Natural killer cell (primary cell): ENCODE measurements around the gene FAM89B. TPM values are rescaled to one million over a fixed set of nuclear protein-coding genes. Genes with fewer than 3 reads are reported as not detected.

Source experiments
- ATAC-seq, 3 donors: fragments of 150-1000 bp in 2 of 3; fragments of 200-7000 bp in 1 of 3; cut with Tn5 transposase; 1 replicate in 1 of 3; 2 replicates in 2 of 3; pipeline ENCODE4 v1.10.0; 2021; ENCODE audit warnings: mild to moderate bottlenecking in 2 of 3, moderate library complexity in 2 of 3
- DNase-seq, 2 donors: peaks; one replicate each; pipeline versions ENCODE4 v3.0.0 to v3.0.0-alpha.2; 2013 to 2021; ENCODE audit warnings: mixed read lengths in 1 of 2
- H3K27ac ChIP-seq: one replicate; pipeline ENCODE4 v1.5.1; 2013; ENCODE audit warnings: mild to moderate bottlenecking, low read length
- H3K27me3 ChIP-seq: one replicate; pipeline ENCODE4 v1.6.1; 2013; ENCODE audit warnings: low read length; ENCODE audit not compliant: control insufficient read depth, insufficient read depth
- H3K36me3 ChIP-seq: one replicate; pipeline ENCODE4 v1.6.1; 2013; ENCODE audit warnings: low read length; ENCODE audit not compliant: control insufficient read depth, insufficient read depth
- H3K4me1 ChIP-seq: one replicate; pipeline ENCODE4 v1.6.1; 2013; ENCODE audit warnings: low read length; ENCODE audit not compliant: control insufficient read depth, insufficient read depth
- H3K4me3 ChIP-seq: one replicate; pipeline ENCODE4 v1.5.1; 2013; ENCODE audit warnings: low read length
- H3K9me3 ChIP-seq: one replicate; pipeline ENCODE4 v1.6.1; 2013; ENCODE audit warnings: low read length; ENCODE audit not compliant: control insufficient read depth, insufficient read depth
- H3K27ac Mint-ChIP-seq, 2 donors: one replicate each; pipeline ENCODE4 v1.8.0; 2022; ENCODE audit warnings: mild to moderate bottlenecking in 2 of 2, mixed read lengths in 2 of 2, moderate library complexity in 1 of 2
- H3K27me3 Mint-ChIP-seq, 2 donors: one replicate each; pipeline ENCODE4 v1.8.0; 2022; ENCODE audit warnings: low read depth in 2 of 2, mixed read lengths in 2 of 2
- H3K36me3 Mint-ChIP-seq: one replicate; pipeline ENCODE4 v1.8.0; 2022; ENCODE audit warnings: mixed read lengths
- H3K4me1 Mint-ChIP-seq, 2 donors: one replicate each; pipeline ENCODE4 v1.8.0; 2022; ENCODE audit warnings: mixed read lengths in 2 of 2
- H3K4me3 Mint-ChIP-seq: one replicate; pipeline ENCODE4 v1.8.0; 2022; ENCODE audit warnings: mild to moderate bottlenecking, moderate library complexity, mixed read lengths
- H3K9me3 Mint-ChIP-seq, 2 donors: one replicate each; pipeline ENCODE4 v1.8.0; 2022; ENCODE audit warnings: mixed read lengths in 2 of 2
- CTCF ChIP-seq: fragments of 200-600 bp; IDR thresholded peaks from one replicate; pipeline ENCODE4 v1.8.0; 2022; ENCODE audit warnings: antibody characterized with exemption
- WGBS: methylation state at CpG from one replicate; pipeline ENCODE4 v1.1.7; 2013; ENCODE audit warnings: missing lambda C conversion rate; ENCODE audit not compliant: insufficient coverage; 5-methylcytosine and 5-hydroxymethylcytosine counted together
- intact Hi-C: fragments of 100-400 bp; cut with micrococcal nuclease; formaldehyde crosslinking; loops from one replicate; pipeline ENCODE4 v1.14.2; 2022
- total RNA-seq, 4 donors: library from RNA; stranded (reverse); fragments of 120-200 nt in 1 of 4; gene quantifications; one replicate each; pipeline versions ENCODE4 v1.2.3 to v1.2.4, GENCODE V29; 2013 to 2022

FAM89B gene
- total RNA-seq, 3 donors from 2014 or later (not counting 1 experiment from before 2014, with no cell fraction given), result 41.4 to 52.4 (median 44.6) TPM

GRCh38 chr11:65596520-65596919 lies 24.2 kb downstream of the FAM89B start:
- no peak overlapping the region for H3K27ac ChIP-seq
- H3K4me3 Mint-ChIP-seq, result no peak overlapping the region
- H3K27ac Mint-ChIP-seq, result peak overlapping the region in 1 of 2 donors; percentile 24
- H3K4me3 ChIP-seq, result no peak overlapping the region
- TF ChIP-seq CTCF, result no peak
- H3K36me3 ChIP-seq, result peaks cover 32% of the 10 kb centered on the region
- no peaks in the 10 kb centered on the region for H3K27me3 Mint-ChIP-seq
- WGBS, result 89% methylated on average over 6 of the region's 6 CpGs
- ATAC-seq (no peak), DNase-seq (no peak)
- no peaks in the 10 kb centered on the region for H3K9me3 ChIP-seq
- no peaks in the 10 kb centered on the region for H3K27me3 ChIP-seq
- intact Hi-C loops, result no loop called here
- H3K36me3 Mint-ChIP-seq, result no peaks in the 10 kb centered on the region
- H3K4me1 ChIP-seq, result peaks cover 9% of the 10 kb centered on the region
- H3K9me3 Mint-ChIP-seq, result no peaks in the 10 kb centered on the region
- H3K4me1 Mint-ChIP-seq, result peaks cover 0 to 10% of the 10 kb centered on the region in 2 donors

- no peaks in the 10 kb centered on the region for H3K9me3 ChIP-seq
- no peaks in the 10 kb centered on the region for H3K27me3 ChIP-seq
- intact Hi-C loops, result no loop called here
- no peak for ATAC-seq
- Mint-ChIP-seq H3K27me3 (no peaks in the 10 kb centered on the region), H3K27ac (no peak overlapping the region), H3K4me3 (no peak overlapping the region), H3K36me3 (no peaks in the 10 kb centered on the region), H3K9me3 (no peaks in the 10 kb centered on the region), H3K4me1 (peaks cover 0 to 10% of the 10 kb centered on the region in 2 donors)
- H3K4me1 ChIP-seq, result peaks cover 9% of the 10 kb centered on the region
- H3K36me3 ChIP-seq, result peaks cover 21% of the 10 kb centered on the region
- DNase-seq, result no peak
- WGBS, result 96% methylated on average over 16 of the region's 16 CpGs
- no peak overlapping the region for H3K27ac ChIP-seq
- no peak overlapping the region for H3K4me3 ChIP-seq
- no peak for TF ChIP-seq CTCF
These were observed 25.9 kb downstream of the FAM89B start for GRCh38 chr11:65598258-65598699.

DNA sequence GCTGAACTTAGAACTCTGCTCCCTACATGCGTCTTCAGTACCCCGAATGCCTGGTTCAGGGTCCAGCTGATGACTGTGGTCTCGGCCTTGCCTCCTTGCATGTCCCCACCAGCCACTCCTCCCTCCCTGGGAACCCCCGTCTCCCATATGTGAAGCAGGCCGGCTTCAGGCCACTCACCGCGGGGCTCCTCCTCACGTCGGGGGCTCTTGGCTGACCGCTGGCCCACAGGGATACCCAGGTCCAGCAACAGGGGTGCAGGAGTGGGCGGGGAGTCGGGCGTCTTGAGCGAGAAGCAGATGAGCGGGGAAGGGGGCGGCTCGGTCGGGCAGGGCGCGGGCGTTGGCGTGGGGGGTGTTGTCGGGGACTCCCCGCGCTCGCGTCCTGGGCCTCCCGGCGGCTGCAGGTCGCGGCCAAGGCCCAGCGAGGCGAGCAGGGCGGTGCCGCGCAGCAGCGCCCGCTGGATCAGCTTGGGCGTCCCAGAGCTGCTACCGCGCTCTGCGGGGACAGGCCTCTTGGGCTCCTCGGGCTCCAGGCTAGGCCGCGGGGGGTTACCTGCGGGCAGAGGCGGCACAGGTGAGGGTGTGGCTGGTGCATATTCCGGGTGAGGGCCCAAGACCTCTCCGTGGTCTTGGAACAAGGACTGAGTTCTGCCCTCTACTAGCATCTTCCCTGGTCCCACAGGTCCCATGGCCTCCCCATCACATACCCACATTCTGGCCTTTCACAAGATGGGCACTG lies 27.0 kb downstream of the FAM89B start:
- peaks cover 0 to 10% of the 10 kb centered on the region in 2 donors for H3K4me1 Mint-ChIP-seq
- H3K9me3 ChIP-seq, result no peaks in the 10 kb centered on the region
- peaks cover 9% of the 10 kb centered on the region for H3K4me1 ChIP-seq
- H3K27ac ChIP-seq, result no peak overlapping the region
- no peaks in the 10 kb centered on the region for H3K27me3 ChIP-seq
- H3K27me3 Mint-ChIP-seq, result no peaks in the 10 kb centered on the region
- DNase-seq, result no peak
- H3K36me3 Mint-ChIP-seq, result no peaks in the 10 kb centered on the region
- H3K4me3 ChIP-seq, result no peak overlapping the region
- intact Hi-C loops, result no loop called here
- H3K27ac Mint-ChIP-seq, result no peak overlapping the region
- no peak overlapping the region for H3K4me3 Mint-ChIP-seq
- whole genome bisulfite sequencing, result 98% methylated on average over 49 of the region's 49 CpGs
- peaks cover 28% of the 10 kb centered on the region for H3K36me3 ChIP-seq
- no peak for ATAC-seq
- TF ChIP-seq CTCF, result no peak
- H3K9me3 Mint-ChIP-seq, result no peaks in the 10 kb centered on the region

DNA sequence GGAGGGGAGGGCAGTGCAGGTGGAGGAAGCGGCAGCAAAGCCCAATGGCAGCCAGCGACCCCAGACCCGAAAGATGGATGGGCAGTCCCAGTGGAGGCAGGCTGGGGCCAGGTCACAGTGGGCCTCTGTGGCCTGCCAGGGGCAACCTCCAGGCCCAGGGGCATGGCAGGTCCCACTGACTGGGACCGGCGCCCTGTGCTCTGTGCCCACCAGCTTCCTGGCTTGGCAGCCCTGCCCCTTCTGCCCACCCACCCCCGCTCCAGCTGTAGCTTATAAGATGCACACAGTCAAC lies 27.6 kb downstream of the FAM89B start:
- Histone ChIP-seq H3K27me3 (no peaks in the 10 kb centered on the region), H3K4me3 (no peak overlapping the region), H3K9me3 (no peaks in the 10 kb centered on the region), H3K4me1 (peaks cover 8% of the 10 kb centered on the region), H3K27ac (no peak overlapping the region), H3K36me3 (peaks cover 31% of the 10 kb centered on the region)
- Mint-ChIP-seq H3K27me3 (no peaks in the 10 kb centered on the region), H3K27ac (no peak overlapping the region), H3K4me3 (no peak overlapping the region), H3K9me3 (no peaks in the 10 kb centered on the region), H3K36me3 (no peaks in the 10 kb centered on the region), H3K4me1 (peaks cover 0 to 9% of the 10 kb centered on the region in 2 donors)
- ATAC-seq (no peak), DNase-seq (no peak)
- intact Hi-C loops, result no loop called here
- no peak for TF ChIP-seq CTCF
- WGBS, result 96% methylated on average over 6 of the region's 6 CpGs
